GM12878 (cell line): ENCODE results near the gene DCDC1. TPM values are rescaled to one million over a fixed set of nuclear protein-coding genes. Genes with fewer than 3 reads are reported as not detected.

Experiments
- ATAC-seq: fragments of 200-7000 bp; cut with Tn5 transposase; 3 replicates; pipeline ENCODE4 v1.9.1; 2020; ENCODE audit warnings: mild to moderate bottlenecking, moderate library complexity
- BruUV-seq: library from RNA; stranded (reverse); fragments of 400-500 nt; replicated peaks from 2 replicates; lab custom pipeline; 2021; lab: Mats Ljungman, UMichigan
- CTCF ChIA-PET: fragments of 300-600 bp; sonication (Branson Sonifier 250); formaldehyde crosslinking; extraction: SDS; loops from one replicate; lab custom pipeline; 2021; ENCODE audit warnings: inconsistent platforms; lab: Yijun Ruan, JAX
- POLR2A ChIA-PET: fragments of 350-600 bp; formaldehyde crosslinking; extraction: SDS; loops from one replicate; lab custom pipeline; 2021; ENCODE audit warnings: inconsistent platforms; lab: Charles Lee
- RAD21 ChIA-PET: fragments of 300-600 bp; sonication (Branson Sonifier 250); formaldehyde crosslinking; loops from one replicate; lab custom pipeline; 2023; ENCODE audit warnings: antibody characterized with exemption; ENCODE audit not compliant: unreplicated experiment; lab: Charles Lee
- SMC1A ChIA-PET: fragments of 300-600 bp; sonication (Branson Sonifier 250); formaldehyde crosslinking; loops from one replicate; lab custom pipeline; 2023; ENCODE audit not compliant: unreplicated experiment, uncharacterized antibody; lab: Charles Lee
- DNase-seq: peaks from one replicate; pipeline ENCODE4 v3.0.0-alpha.2; 2011; ENCODE audit warnings: low read depth, low spot score
- FAIRE-seq: peaks from 3 replicates; lab custom pipeline; 2011; peaks lifted over from hg19 to GRCh38; lab: Jason Lieb, UNC
- H2AFZ ChIP-seq: 2 replicates; pipeline ENCODE4 v1.6.0; 2011; ENCODE audit warnings: low read depth, low read length, control low read depth; ENCODE audit not compliant: control insufficient read depth
- H3K27ac ChIP-seq: 2 replicates; pipeline ENCODE4 v1.5.1; 2011; ENCODE audit warnings: control low read depth; ENCODE audit not compliant: control insufficient read depth, insufficient read depth
- H3K27me3 ChIP-seq, 2 experiments: replicated peaks in 1 of 2; 2 replicates each; pipeline versions ENCODE4 v1.6.0 to v1.6.1; 2011; ENCODE audit warnings: low read length in 1 of 2; ENCODE audit not compliant: control insufficient read depth in 2 of 2, insufficient read depth in 2 of 2
- H3K36me3 ChIP-seq, 2 experiments: 2 replicates each; pipeline ENCODE4 v1.5.1; 2011; ENCODE audit warnings: low read length in 1 of 2; ENCODE audit not compliant: control insufficient read depth in 2 of 2, insufficient read depth in 2 of 2
- H3K4me1 ChIP-seq: 2 replicates; pipeline ENCODE4 v1.6.1; 2011; ENCODE audit warnings: mild to moderate bottlenecking, low read length, moderate library complexity, mixed read lengths; ENCODE audit not compliant: control insufficient read depth, insufficient read depth
- H3K4me2 ChIP-seq: 2 replicates; pipeline ENCODE4 v1.6.0; 2011; ENCODE audit warnings: control low read depth; ENCODE audit not compliant: control insufficient read depth, insufficient read depth
- H3K4me3 ChIP-seq: fragments of 200-600 bp; sonication (generic); 2 replicates; pipeline ENCODE4 v1.5.1; 2016
- H3K79me2 ChIP-seq: 2 replicates; pipeline ENCODE4 v1.6.0; 2011; ENCODE audit warnings: low read length; ENCODE audit not compliant: control insufficient read depth, insufficient read depth
- H3K9ac ChIP-seq: 2 replicates; pipeline ENCODE4 v1.8.0; 2011; ENCODE audit warnings: low read length, control low read depth, mixed read lengths; ENCODE audit not compliant: control insufficient read depth, insufficient read depth
- H3K9me3 ChIP-seq: replicated peaks from 3 replicates; pipeline ENCODE4 v1.5.1; 2011; ENCODE audit warnings: mild to moderate bottlenecking, low read length; ENCODE audit not compliant: control insufficient read depth, insufficient read depth
- H4K20me1 ChIP-seq: 2 replicates; pipeline ENCODE4 v1.6.0; 2011; ENCODE audit not compliant: control insufficient read depth, insufficient read depth
- ATF3 ChIP-seq: IDR thresholded peaks from 2 replicates; pipeline ENCODE4 v1.6.1; 2011; ENCODE audit warnings: low read depth, mild to moderate bottlenecking, low read length, moderate library complexity, borderline replicate concordance; ENCODE audit errors: extremely low read depth
- BMI1 ChIP-seq: fragments of 450-650 bp; IDR thresholded peaks from 2 replicates; pipeline ENCODE4 v1.6.1; 2016; ENCODE audit warnings: mild to moderate bottlenecking, moderate library complexity, borderline replicate concordance
- PRDM15 ChIP-seq: fragments of 450-650 bp; formaldehyde crosslinking; IDR thresholded peaks from 2 replicates; pipeline ENCODE4 v1.4.0; 2020; ENCODE audit warnings: mild to moderate bottlenecking, moderate library complexity
- in situ Hi-C: fragments of 300-500 bp; cut with MboI; formaldehyde crosslinking; loops from 9 replicates; pipeline ENCODE4 v1.14.3; 2018; ENCODE audit warnings: mixed read lengths
- intact Hi-C: fragments of 100-400 bp; cut with micrococcal nuclease; formaldehyde crosslinking; loops from one replicate; pipeline ENCODE4 v1.14.2; 2022; ENCODE audit not compliant: unreplicated experiment
- polyA plus RNA-seq, 11 experiments: library from polyadenylated mRNA; depleted of rRNA in 4 of 11; unstranded in 6 of 11; stranded (reverse) in 5 of 11; fragments of >200 nt; fragmentation: Nextera tagmentation in 4 of 11; fragmentation: Illumina TruSeq in 1 of 11; extraction: Ambion mirVana in 4 of 11; extraction: Trizol in 1 of 11; gene quantifications; 1 replicate in 1 of 11; 2 replicates in 10 of 11; pipeline versions ENCODE4 v1.2.1 to v1.2.3, GENCODE V29; 2011 to 2016; ENCODE audit warnings: inconsistent platforms in 2 of 11, missing spikeins in 2 of 11, low read depth in 1 of 11
- total RNA-seq, 4 experiments: library from RNA; depleted of rRNA in 3 of 4; stranded (reverse); fragments of >200 nt in 3 of 4; fragmentation: Illumina TruSeq in 1 of 4; extraction: Trizol in 1 of 4; gene quantifications; 2 replicates each; pipeline versions ENCODE4 v1.2.1 to v1.2.3, GENCODE V29; 2013 to 2021
- TF ChIP-seq, protein P1 (sequence below): fragments of 450-650 bp; conservative IDR thresholded peaks from 2 replicates; pipeline ENCODE4 v1.6.1; 2017; ENCODE audit warnings: mild to moderate bottlenecking, moderate library complexity

The DCDC1 gene
- total and polyA plus RNA-seq, 10 of the 15 experiments (the other 5 are each of a cell fraction or from before 2014, with no cell fraction given): not detected

- H2AFZ ChIP-seq: no peak overlapping the region
- no peaks in the 10 kb centered on the region for H3K9me3 ChIP-seq
- FAIRE-seq: no peak
- DNase-seq: no peak
- H3K4me3 ChIP-seq: no peak overlapping the region
- in situ Hi-C loops: no loop called here
- no peaks in the 10 kb centered on the region for H3K36me3 ChIP-seq
- no peaks in the 10 kb centered on the region for H4K20me1 ChIP-seq
- no peak overlapping the region for H3K4me2 ChIP-seq
- SMC1A ChIA-PET: interaction anchor here (0.6 to 1.5 kb wide), 2 partner anchors 12 to 631 kb away, joined by 3 read pairs; no protein-coding TSS in a partner anchor
- no peak overlapping the region for H3K27ac ChIP-seq
- H3K27me3 ChIP-seq: no peaks in the 10 kb centered on the region
- BruUV-seq: no TSS peak
- POLR2A ChIA-PET: interaction anchor here (0.6 kb wide), 2 partner anchors 36 to 580 kb away, joined by 3 read pairs; no protein-coding TSS in a partner anchor
- TF ChIP-seq BMI1 (no peak), PRDM15 (CRISPR knock-in tag) (no peak), ATF3 (no peak)
- TF ChIP-seq, protein P1, sequence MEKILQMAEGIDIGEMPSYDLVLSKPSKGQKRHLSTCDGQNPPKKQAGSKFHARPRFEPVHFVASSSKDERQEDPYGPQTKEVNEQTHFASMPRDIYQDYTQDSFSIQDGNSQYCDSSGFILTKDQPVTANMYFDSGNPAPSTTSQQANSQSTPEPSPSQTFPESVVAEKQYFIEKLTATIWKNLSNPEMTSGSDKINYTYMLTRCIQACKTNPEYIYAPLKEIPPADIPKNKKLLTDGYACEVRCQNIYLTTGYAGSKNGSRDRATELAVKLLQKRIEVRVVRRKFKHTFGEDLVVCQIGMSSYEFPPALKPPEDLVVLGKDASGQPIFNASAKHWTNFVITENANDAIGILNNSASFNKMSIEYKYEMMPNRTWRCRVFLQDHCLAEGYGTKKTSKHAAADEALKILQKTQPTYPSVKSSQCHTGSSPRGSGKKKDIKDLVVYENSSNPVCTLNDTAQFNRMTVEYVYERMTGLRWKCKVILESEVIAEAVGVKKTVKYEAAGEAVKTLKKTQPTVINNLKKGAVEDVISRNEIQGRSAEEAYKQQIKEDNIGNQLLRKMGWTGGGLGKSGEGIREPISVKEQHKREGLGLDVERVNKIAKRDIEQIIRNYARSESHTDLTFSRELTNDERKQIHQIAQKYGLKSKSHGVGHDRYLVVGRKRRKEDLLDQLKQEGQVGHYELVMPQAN: no peak
- H3K79me2 ChIP-seq: no peaks in the 10 kb centered on the region
- CTCF ChIA-PET: interaction anchor here (0.7 to 1.1 kb wide), 4 partner anchors 8 to 553 kb away, joined by 3 read pairs; no protein-coding TSS in a partner anchor
- intact Hi-C loops: no loop called here
- no peak overlapping the region for H3K9ac ChIP-seq
- H3K4me1 ChIP-seq: no peaks in the 10 kb centered on the region
- ATAC-seq: no peak
- RAD21 ChIA-PET: no interaction called here
Observed at GRCh38 chr11:31404614-31405013, 35.1 kb upstream of the DCDC1 start.
